ENCODE data around the gene RNF111. TPM values are rescaled to one million over a fixed set of nuclear protein-coding genes. Genes with fewer than 3 reads are reported as not detected.
"Not testable (repeated sequence)": the region's sequence is repeated elsewhere in the genome, so short reads cannot be mapped to it uniquely, and the experiment has no call there.

RNF111 gene
- total and polyA plus RNA-seq, 8 donors = 4.3 to 37.1 (median 11.4) TPM

DNA sequence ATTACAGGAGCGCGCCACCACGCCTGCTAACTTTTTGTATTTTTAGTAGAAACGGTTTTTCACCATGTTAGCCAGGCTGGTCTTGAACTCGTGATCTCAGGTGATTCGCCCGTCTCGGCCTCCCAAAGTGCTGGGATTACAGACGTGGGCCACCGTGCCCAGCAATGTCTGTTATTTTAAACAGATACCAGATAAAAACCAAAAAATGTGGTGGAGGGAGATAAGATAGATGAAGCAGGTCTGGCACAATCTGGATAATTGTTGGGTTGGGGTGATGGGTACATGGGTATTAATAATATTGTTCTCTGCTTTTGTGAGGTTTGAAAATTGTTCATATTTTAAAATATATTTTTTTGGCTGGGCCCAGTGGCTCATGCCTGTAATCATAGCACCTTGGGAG lies 4.7 kb downstream of the RNF111 start:
- WGBS, 5 donors = 89 to 93% (median 91%) methylated on average over 10 of the region's 10 CpGs
- no peaks in the 10 kb centered on the region for H3K27me3 ChIP-seq

DNA sequence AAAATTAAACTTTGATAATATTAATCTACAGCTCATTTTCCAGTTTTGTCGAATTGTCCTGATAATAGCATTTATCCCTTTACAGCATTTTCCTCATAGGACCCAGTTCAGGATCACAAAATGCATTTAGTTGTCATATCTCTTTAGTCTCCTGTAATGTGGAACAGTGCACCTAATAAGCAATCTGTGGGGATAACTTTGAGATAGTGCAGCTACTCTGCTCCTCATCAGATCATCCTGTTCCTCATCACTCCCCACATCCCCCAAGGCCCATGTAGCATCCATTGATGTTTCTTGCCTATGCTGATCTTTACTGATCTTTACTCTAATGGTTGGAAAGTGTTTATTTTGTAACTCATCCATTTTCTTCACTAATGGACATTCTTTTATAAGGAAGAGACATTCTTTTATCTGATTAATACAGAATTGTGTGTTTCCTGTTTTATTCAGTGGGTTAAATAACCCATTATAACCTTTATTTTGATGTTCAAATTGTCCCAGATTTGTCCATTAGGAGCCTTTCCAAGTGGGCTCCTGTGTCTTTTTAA lies 7.5 kb downstream of the RNF111 start:
- Histone ChIP-seq H3K36me3 (peaks cover 7 to 26% (median 20%) of the 10 kb centered on the region in 4 donors), H3K27me3 (no peaks in the 10 kb centered on the region), H3K27ac (no peak overlapping the region), H3K4me1 (peaks cover 5 to 50% (median 25%) of the 10 kb centered on the region in 4 donors), H3K4me3 (no peak overlapping the region), H3K9me3 (no peaks in the 10 kb centered on the region)
- TF ChIP-seq POLR2A (IDR thresholded peaks at IDR 0.05) = no peak
- no peak for TF ChIP-seq POLR2AphosphoS5 (IDR thresholded peaks at IDR 0.05)
- TF ChIP-seq, protein P1, sequence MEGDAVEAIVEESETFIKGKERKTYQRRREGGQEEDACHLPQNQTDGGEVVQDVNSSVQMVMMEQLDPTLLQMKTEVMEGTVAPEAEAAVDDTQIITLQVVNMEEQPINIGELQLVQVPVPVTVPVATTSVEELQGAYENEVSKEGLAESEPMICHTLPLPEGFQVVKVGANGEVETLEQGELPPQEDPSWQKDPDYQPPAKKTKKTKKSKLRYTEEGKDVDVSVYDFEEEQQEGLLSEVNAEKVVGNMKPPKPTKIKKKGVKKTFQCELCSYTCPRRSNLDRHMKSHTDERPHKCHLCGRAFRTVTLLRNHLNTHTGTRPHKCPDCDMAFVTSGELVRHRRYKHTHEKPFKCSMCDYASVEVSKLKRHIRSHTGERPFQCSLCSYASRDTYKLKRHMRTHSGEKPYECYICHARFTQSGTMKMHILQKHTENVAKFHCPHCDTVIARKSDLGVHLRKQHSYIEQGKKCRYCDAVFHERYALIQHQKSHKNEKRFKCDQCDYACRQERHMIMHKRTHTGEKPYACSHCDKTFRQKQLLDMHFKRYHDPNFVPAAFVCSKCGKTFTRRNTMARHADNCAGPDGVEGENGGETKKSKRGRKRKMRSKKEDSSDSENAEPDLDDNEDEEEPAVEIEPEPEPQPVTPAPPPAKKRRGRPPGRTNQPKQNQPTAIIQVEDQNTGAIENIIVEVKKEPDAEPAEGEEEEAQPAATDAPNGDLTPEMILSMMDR (IDR thresholded peaks at IDR 0.05) = no peak
- no peak for TF ChIP-seq EP300 (IDR thresholded peaks at IDR 0.05)
- DNase-seq = no peak
- intact Hi-C loops (cut with DNase I; ENCODE audit: low total_unique reads) = no loop called here
- 69 to 88% (median 74%) methylated on average over 1 of the region's 1 CpG for WGBS, 5 donors

More for the DNA sequence above, 4.7 kb downstream of the RNF111 start:
- Histone ChIP-seq H3K4me3 (no peak overlapping the region), H3K27ac (no peak overlapping the region), H3K9me3 (no peaks in the 10 kb centered on the region), H3K36me3 (peaks cover 7 to 26% (median 20%) of the 10 kb centered on the region in 4 donors), H3K4me1 (peaks cover 17 to 53% (median 33%) of the 10 kb centered on the region in 4 donors)
- intact Hi-C loops (cut with DNase I; ENCODE audit: low total_unique reads) = no loop called here
- no peak for DNase-seq
- TF ChIP-seq POLR2A (IDR thresholded peaks at IDR 0.05) (no peak), POLR2AphosphoS5 (IDR thresholded peaks at IDR 0.05) (no peak), EP300 (IDR thresholded peaks at IDR 0.05) (no peak)
- TF ChIP-seq, protein P1 (IDR thresholded peaks at IDR 0.05) = no peak

DNA sequence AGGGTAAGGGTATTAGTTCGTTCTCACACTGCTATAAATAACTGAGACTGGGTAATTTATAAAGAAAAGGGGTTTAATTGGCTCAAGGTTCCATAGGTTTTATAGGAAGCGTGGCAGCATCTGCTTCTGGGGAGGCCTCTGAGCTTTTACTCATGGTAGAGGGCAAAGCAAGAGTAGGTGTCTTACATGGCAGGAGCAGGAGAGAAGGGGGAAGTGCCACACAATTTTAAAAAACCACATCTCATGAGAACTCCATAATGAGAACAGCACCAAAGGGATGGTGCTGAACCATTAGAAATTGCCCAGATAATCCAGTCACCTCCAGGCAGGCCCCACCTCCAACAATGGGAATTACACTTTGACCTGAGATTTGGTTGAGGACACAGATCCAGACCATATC lies 12.2 kb downstream of the RNF111 start:
- intact Hi-C loops (cut with DNase I; ENCODE audit: low total_unique reads) = no loop called here
- no peak overlapping the region for H3K27ac ChIP-seq
- H3K9me3 ChIP-seq = no peaks in the 10 kb centered on the region
- H3K4me3 ChIP-seq = no peak overlapping the region
- H3K36me3 ChIP-seq = peaks cover 0 to 11% (median 5%) of the 10 kb centered on the region in 4 donors
- TF ChIP-seq POLR2A (IDR thresholded peaks at IDR 0.05) = no peak
- TF ChIP-seq, protein P1 (IDR thresholded peaks at IDR 0.05) = no peak
- TF ChIP-seq POLR2AphosphoS5 (IDR thresholded peaks at IDR 0.05) = no peak
- TF ChIP-seq EP300 (IDR thresholded peaks at IDR 0.05) = no peak
- H3K27me3 ChIP-seq = no peaks in the 10 kb centered on the region
- H3K4me1 ChIP-seq = peaks cover 0 to 38% (median 15%) of the 10 kb centered on the region in 4 donors
- no peak for DNase-seq
- 96 to 100% (median 97%) methylated on average over 2 of the region's 2 CpGs for WGBS, 5 donors

DNA sequence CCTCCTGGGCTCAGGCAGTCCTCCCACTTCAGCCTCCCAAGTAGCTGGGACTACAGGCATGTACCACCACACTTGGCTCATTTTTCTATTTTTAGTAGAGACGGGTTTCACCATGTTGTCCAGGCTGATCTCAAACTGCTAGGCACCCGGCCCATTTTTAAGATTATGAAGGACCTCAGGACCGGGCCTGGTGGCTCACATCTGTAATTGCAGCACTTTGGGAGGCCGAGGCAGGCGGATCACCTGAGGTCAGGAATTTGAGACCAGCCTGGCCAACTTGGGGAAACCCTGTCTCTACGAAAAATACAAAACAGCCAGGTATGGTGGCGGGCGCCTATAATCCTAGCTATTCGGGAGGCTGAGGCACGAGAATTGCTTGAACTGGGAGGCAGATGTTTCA lies 12.8 kb downstream of the RNF111 start:
- H3K27me3 ChIP-seq; H3K4me3 ChIP-seq; intact Hi-C loops (cut with DNase I; ENCODE audit: low total_unique reads); H3K27ac ChIP-seq; H3K9me3 ChIP-seq; DNase-seq: not testable (repeated sequence)
- H3K4me1 ChIP-seq = peaks cover 0 to 32% (median 13%) of the 10 kb centered on the region in 4 donors
- H3K36me3 ChIP-seq = peaks cover 0 to 15% (median 7%) of the 10 kb centered on the region in 4 donors
- WGBS, 5 donors = 97 to 98% (median 98%) methylated on average over 10 of the region's 10 CpGs

DNA sequence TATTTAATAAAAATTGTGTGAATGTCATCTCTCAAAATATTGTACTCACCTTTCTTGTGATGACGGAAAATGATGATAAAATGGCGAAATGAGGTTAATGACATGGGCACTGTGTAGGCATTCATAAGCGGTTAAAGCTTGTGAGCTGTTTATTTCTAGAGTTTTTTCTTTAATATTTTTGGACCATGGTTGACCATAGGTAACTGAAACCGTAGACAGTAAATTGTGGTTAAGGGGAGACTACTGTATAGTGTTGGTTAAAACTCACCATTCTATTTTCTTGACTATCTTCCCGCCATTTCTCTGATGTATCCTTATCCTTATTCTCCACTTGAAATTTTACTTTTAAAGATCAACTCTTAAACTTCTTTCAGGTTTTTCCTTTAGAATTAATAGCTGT lies 14.5 kb downstream of the RNF111 start:
- no peaks in the 10 kb centered on the region for H3K27me3 ChIP-seq
- 95 to 97% (median 97%) methylated on average over 5 of the region's 5 CpGs for WGBS, 5 donors
- H3K4me1 ChIP-seq = peaks cover 0 to 28% (median 10%) of the 10 kb centered on the region in 4 donors
- intact Hi-C loops (cut with DNase I; ENCODE audit: low total_unique reads) = no loop called here
- H3K27ac ChIP-seq = peak overlapping the region in 1 of 5 donors; percentile 31
- H3K36me3 ChIP-seq = peaks cover 0 to 15% (median 13%) of the 10 kb centered on the region in 4 donors
- no peak for TF ChIP-seq POLR2A (IDR thresholded peaks at IDR 0.05)
- TF ChIP-seq POLR2AphosphoS5 (IDR thresholded peaks at IDR 0.05) = no peak
- TF ChIP-seq, protein P1 (IDR thresholded peaks at IDR 0.05) = no peak
- TF ChIP-seq EP300 (IDR thresholded peaks at IDR 0.05) = no peak
- no peak overlapping the region for H3K4me3 ChIP-seq
- no peaks in the 10 kb centered on the region for H3K9me3 ChIP-seq
- no peak for DNase-seq
